ENCODE measurements around the gene VEPH1.

Gene VEPH1

DNA sequence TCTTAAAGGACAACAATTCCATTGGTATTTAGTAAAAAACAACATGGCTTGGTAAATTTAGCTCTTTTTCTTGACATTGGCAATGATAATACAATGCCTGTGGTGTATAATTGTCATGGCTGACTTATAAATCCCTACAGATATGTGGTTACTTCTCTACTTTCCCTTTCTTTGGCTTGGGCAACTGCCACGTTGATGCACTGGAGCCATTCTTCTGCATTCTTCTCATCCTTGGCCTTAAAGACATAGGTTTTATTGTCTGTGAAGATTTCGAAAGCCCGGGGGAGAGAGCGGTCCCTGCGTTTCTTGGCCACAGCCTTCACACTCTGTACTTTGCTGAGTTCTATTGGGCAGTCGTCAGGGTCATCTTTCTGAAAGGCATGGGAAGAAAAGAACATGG, 242.2 kb downstream of the VEPH1 start:
- no peak for DNase-seq (ENCODE audit: low read depth in 2 of 2)

GRCh38 chr3:157259825-157260224, 243.4 kb downstream of the VEPH1 start:
- DNase-seq (ENCODE audit: low read depth in 2 of 2) = no peak

DNA sequence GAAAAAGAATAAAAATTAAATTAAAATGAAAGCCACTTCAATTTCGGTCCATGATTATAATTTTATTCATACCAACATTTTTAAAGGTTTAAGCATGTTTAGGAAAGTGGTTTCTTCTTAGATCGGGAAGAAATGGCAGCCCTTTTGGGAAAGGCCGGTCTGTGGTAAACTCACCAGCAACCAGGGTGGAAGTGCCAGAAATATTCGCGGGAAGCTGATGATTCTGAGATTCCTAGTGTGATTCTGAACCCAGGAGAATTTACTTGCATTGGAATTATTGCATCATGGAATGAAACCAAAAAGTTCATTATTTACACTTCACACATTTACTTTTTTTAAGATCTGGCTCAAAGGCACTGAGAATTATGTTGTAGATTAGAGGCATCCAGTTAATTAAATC, 246.1 kb downstream of the VEPH1 start:
- DNase-seq (ENCODE audit: low read depth in 2 of 2) = no peak

DNA sequence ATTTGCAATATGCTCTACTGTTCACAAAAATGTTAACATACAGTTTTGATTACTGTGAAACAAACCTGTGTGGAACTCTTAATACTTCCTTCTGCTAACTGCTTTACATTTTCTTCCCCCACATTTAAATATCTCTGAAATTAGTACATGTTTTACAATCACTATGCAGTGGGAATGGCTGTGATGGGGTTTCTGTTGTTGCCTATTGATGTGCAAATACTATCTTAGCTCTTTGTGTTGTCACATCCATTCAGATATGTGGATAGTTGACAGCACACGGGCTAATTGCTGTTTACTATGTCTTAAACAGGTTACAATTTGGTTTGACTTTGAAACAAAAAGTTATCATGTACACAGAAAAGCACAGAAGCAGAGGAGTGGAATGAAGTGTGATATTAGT, 247.4 kb downstream of the VEPH1 start:
- no peak for DNase-seq (ENCODE audit: low read depth in 2 of 2)

DNA sequence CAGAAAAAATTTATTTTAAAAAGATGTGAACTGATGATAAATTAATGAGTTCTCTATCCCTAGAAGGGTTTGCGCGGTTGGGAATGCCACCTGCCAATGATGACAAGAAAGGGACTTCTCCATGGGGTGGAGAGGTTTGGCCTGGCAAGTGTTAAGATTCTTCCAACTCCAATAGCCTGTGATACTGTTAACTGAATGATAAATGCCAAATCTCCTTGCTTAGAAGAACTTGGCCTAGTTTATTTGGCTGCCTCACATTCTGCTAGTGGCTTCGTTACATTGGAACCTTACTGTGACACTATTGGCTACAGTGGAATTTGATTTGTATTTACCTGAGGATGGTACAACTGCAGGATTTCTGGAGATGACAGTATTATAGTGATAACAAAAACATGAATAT, 251.5 kb downstream of the VEPH1 start:
- DNase-seq (ENCODE audit: low read depth in 2 of 2) = no peak

- DNase-seq (ENCODE audit: low read depth in 2 of 2) = no peak
Observed at GRCh38 chr3:157249606-157250005, 253.6 kb downstream of the VEPH1 start.

DNA sequence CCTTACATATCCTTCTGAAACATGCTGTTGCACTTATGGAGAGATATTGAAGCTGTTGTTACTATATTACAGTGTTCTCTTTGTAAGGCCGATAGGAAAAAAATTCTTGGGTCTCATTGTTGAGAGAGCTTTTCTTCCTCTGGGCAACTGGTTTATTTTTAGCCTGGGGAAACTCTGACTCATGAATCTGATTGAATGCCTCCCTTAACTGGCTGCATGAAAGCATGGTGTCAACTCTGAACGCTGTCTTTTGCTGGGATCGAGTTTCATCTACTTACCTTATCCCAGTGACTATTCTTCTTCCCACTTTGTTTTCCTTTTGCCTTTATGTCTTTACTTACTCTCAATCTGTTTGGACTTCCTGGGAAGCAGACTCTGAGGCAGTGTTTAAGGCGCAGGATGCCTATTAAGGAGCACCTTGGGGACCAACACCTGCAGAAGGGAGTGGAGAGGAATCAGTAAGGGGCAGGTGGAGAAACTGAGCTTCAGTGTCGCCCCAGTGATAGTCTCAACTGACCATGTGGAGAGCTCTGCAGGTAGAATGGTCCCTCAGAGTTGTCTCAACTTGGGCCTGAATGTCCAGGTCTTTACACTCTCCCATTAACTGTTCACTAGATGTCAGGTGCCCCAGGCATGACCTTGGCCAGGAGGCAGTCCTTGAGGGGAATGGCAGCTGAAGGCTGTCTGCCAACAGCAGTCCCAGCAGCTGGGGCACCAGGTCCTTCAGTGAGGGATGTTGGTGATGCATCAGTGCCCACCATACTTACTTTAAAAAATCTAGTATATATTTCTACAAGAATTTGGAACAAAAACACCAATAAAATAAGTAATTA, 254.4 kb downstream of the VEPH1 start:
- no peak for DNase-seq (ENCODE audit: low read depth in 2 of 2)

- DNase-seq (ENCODE audit: low read depth in 2 of 2) = no peak
Observed at GRCh38 chr3:157247391-157247790, 255.8 kb downstream of the VEPH1 start.

DNA sequence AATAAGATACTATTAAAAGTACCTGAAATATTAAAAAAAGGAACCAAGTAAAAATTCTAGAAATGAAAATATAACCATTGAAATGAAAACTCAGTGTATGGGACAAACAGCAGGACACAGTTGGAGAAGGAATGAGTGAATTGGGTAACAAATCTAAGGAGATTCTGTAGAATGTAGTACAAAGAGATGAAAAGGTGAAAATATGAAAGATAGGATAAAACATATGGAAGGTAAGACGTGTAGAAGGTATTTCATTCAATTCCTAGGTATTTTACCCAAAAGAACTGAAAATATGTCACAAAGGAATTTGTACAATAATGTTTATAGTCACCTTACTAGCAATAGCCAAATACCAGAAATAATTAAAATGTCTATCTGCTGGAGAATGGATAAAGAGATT, 260.4 kb downstream of the VEPH1 start:
- DNase-seq (ENCODE audit: low read depth in 2 of 2) = no peak

DNA sequence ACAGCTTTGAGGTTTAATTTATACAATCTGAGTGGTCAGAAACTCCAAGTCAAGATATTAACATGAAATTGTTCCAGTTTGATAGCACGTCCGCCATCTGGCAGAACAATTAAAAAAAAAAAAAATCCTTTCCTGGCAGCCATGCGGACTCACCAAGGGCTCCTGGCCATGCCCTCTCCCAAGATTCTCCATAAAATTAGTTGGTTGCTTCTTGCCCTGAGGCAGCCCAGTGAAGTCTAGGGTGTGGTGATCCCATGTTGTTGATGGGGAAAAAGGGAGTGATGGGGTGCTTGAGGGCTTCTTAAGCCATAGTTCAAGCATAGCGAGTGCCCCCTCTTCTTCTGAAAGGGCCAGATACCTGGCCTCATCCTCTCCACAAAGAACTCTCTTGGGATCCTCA, 261.6 kb downstream of the VEPH1 start:
- no peak for DNase-seq (ENCODE audit: low read depth in 2 of 2)

DNA sequence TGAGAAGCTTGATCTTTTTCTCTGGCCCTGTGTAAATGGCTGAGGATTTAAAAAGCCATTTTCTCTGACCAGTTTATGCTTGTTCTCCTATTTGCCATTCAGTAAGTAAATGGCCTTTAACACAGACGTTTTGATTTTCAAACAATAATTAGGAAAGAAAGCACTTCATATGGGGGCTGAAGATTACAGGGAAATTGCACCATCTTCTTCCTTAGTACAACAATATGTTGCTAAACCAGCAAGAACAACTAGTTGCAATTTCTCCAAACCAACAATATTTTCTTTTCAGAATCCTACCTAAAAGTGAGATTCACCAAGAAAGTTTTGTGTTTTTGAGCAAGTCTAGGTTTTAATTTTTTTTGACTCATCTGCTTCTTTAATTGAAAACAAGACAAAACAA, 262.8 kb downstream of the VEPH1 start:
- DNase-seq (ENCODE audit: low read depth in 2 of 2) = no peak

- DNase-seq (ENCODE audit: low read depth in 2 of 2) = peak; percentile 58 to 62
Observed at GRCh38 chr3:157239082-157239704, 264.0 kb downstream of the VEPH1 start.

- no peak for DNase-seq (ENCODE audit: low read depth in 2 of 2)
Observed at GRCh38 chr3:157238457-157238856, 264.8 kb downstream of the VEPH1 start.

DNA sequence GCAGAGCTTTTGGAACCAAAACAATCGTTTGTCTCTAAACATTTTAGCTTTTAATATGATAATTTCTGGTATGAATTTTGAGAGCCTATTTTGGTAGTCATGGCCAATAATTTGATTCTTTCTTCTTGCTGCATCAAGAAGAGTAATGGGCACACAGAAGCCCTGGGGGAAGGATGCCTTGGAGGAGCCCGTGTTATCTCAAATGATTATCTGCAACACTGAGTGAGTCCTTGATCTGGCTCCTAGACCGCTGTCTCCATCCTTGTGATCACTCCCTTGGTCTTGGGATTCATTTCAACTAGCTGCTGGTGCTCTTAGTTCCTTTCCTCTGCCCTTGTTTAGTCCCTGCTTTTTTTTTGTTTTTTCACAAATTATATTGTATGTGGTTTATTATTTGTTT, 265.3 kb downstream of the VEPH1 start:
- DNase-seq (ENCODE audit: low read depth in 2 of 2) = no peak

- no peak for DNase-seq (ENCODE audit: low read depth in 2 of 2)
Observed at GRCh38 chr3:157235291-157235690, 267.9 kb downstream of the VEPH1 start.

- DNase-seq (ENCODE audit: low read depth in 2 of 2) = no peak
Observed at GRCh38 chr3:157233923-157234322, 269.3 kb downstream of the VEPH1 start.

DNA sequence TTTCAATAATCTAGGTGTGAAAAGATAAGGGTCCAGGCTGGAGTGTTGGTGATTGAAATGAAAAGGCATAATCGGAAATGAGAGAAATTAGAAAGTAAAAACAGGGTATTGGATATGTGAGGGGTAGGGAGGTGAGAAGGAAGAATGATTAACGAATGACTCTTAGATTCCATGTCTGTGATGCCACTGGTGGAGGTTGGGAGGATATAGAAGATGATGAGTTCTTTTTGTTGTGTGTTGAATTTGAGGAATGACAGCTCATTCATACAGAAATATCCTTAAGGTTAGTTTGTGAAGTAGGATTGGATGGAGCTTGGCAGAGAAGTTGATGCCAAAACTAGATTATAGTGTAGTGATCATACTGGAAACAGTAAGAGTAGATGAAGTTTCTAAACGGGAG, 271.1 kb downstream of the VEPH1 start:
- no peak for DNase-seq (ENCODE audit: low read depth in 2 of 2)

- DNase-seq (ENCODE audit: low read depth in 2 of 2) = no peak
Observed at GRCh38 chr3:157231071-157231470, 272.1 kb downstream of the VEPH1 start.

DNA sequence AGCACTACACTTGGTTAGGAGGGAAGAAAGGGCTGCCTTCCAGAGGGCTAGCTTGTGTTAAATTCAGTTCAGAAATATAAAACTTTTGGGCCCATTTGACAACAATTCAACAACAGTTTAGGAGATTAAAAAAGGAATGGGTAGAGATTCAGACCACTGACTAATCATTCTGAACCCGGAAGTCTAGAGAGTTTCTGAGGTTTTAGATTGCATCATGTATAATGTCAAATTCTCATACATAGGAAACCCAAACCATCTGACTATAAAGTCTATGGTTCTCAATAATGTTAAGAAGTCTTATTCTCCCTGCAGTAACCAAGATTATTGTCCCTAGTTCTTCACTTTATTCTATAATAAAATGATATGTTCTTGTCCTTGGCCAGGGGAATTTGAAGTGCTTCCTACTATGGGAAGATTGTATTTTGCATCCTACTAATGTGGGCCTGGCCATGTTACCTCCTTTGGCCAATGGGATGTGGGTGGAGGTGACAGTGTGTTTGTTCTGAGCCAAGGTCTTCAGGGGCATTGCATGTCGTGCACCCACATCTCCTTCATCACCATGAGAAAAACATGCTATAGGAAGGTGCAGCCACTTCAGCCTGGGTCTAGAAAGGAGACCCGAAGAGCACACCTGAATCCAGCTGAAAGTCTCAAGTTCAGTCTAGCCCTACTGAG, 276.9 kb downstream of the VEPH1 start:
- no peak for DNase-seq (ENCODE audit: low read depth in 2 of 2)

DNA sequence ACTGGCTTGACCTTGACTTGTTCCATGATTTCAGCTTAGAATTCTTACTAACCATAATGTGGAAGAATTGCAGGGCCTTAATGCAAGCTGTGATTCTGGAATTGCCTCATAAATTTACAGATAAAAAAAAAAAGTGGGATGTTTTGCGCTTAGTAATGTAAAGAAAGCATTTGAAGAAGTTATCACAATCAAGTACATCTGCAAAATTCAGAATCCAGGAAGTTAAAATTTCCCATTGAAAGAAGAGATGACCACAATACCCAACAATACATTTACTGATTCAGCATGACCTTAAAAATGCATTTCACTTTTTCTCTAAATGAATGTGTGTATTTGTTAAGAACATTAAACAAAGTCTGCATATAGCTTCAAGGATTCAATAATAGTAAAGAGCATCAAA, 278.2 kb downstream of the VEPH1 start:
- no peak for DNase-seq (ENCODE audit: low read depth in 2 of 2)

- no peak for DNase-seq (ENCODE audit: low read depth in 2 of 2)
Observed at GRCh38 chr3:157220883-157221282, 282.3 kb downstream of the VEPH1 start.

DNA sequence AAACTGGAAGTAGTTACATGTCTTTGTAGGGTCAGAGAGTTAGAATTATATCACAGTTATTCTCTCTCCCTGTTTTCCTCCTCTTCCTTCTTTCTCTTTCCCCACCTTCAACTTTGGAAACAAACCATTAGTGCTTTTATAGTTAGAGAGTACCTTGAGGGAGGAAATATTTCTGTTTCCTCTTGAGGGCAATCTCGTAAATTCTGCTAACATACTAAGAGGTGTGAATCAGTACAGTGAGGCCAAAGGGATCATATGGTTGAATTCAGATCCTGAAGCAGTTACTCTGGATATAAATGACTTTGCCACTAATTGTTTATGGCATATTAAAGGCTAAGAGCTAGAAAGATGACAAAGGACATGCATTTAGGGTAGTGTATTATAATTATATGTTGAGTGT, 283.0 kb downstream of the VEPH1 start:
- no peak for DNase-seq (ENCODE audit: low read depth in 2 of 2)

- DNase-seq (ENCODE audit: low read depth in 2 of 2) = no peak
Observed at GRCh38 chr3:157219215-157219614, 284.0 kb downstream of the VEPH1 start.
